HG03378 (cell line): Measurements from ENCODE around the gene KCNH5.
"Not testable (repeated sequence)": the region's sequence is repeated elsewhere in the genome, so short reads cannot be mapped to it uniquely, and the experiment has no call there.

Experiments used
- ATAC-seq: cut with Tn5 transposase; IDR thresholded peaks from one replicate; pipeline ENCODE4 v1.9.1; 2021; ENCODE audit warnings: mild to moderate bottlenecking, moderate library complexity; ENCODE audit not compliant: unreplicated experiment

KCNH5 gene

GRCh38 chr14:62894736-62895135 is 150.5 kb downstream of the KCNH5 start:
- no peak for ATAC-seq

DNA sequence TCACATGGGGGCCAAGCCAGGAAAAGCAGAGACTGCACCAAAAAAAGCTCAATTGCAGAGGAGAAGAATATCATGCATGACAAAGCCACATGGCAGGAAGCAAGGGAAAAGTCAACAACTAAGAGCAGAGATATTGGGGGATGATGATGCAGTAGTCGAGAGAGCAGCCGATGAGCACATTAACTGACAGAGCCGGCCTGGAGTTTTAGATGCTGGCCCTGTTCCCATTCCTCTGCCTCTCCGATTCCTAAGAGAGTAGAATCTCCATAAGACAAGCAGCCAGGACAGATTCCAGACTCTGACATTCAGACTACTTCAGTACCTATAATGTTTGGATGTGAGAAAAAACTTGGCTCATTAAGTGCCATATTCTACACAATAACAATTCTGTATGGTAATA is 155.9 kb downstream of the KCNH5 start:
- ATAC-seq: no peak

- ATAC-seq: no peak
Measured at GRCh38 chr14:62886461-62886860, 158.8 kb downstream of the KCNH5 start.

DNA sequence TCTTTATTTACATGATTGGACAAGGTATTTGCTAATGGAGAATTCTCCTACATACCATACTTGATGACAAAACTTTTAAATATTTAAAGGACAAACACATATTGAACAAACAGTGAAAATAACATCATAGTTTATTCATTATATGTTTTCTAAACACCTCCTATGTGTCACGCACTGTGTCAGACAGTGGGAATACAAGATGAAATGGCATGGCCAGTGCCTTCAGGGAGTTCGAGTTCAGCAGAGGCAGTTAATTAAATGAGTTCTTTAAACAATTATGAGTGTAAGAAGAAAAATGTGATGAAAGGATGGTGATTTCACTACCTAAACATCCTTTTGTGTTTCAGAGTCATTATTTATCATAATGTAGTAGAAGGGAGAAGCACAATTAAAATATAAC is 159.8 kb downstream of the KCNH5 start:
- no peak for ATAC-seq

DNA sequence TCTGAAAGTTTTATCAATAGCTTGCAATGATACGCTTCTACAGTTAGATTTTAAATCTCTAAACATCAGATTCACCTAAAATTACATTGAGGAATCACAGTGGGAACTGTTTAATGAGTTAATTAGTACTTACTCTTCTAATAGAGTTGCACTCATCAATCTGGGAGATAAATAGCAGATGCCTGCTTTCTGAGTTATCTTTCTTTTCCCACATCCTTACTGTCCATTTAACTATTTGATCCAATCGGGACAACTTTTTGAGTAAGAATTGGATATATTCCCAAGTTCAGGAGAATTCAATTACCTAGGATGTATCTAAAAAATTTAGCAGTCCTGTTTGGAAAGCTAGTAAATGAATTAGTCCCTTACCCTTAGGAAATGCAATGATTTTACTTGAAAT is 162.3 kb downstream of the KCNH5 start:
- ATAC-seq: no peak

DNA sequence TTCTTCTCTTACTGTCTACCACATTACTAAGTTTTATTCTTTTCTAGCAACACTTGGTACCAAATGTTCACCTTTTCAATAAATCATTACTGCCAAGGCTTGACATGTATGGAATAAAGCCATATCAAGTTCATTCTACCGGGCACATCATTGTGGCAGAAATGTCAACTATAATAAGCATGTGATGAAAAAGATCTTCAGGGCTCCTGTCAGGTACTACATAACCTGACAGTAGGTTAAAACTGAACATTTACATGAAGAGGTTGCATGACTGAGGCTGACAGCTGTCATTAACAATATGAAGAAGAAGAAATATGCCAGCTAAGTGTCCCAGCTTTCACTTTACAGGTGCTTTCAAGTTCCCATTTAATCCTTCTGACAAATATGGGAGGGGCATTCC is 178.9 kb downstream of the KCNH5 start:
- no peak for ATAC-seq

DNA sequence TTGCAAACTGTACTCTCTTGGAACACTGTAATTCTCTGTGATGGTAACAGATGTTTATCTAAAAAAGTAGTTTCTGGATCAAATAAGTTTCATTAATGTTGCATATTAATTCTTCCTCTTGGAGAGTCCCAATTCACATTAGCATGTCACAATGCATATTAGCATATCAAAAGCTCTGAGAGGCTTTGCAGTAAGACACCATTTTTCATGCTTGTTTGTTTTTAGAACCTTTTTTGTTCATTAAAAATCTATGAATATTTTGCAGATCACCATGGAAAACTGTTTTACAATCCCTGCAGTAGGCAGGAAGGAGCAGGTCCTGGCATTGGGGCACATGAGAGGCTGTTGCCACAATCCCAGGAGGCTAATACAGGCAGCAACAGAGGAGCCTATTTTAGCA is 180.7 kb downstream of the KCNH5 start:
- no peak for ATAC-seq

DNA sequence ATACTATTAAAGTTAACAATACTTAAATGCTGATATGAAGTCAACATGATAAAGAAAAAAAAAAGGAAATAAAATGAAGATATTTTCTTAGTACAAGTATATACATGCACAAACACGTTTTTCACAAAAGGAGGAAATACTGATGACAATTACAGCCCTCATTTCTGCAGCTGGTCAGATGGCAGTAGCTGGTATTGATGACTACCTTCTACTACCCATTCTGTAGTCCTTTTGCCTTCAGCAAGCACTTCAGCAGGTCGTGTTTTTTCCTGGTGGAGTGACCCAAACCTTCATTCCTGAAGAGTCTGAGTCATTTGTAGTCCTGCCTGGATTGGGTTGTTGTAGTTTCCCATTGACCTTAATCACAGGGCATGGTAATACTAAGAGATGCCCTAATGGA is 187.2 kb downstream of the KCNH5 start:
- not testable (repeated sequence) for ATAC-seq

- ATAC-seq: no peak
Measured at GRCh38 chr14:62854951-62855350, 190.3 kb downstream of the KCNH5 start.

DNA sequence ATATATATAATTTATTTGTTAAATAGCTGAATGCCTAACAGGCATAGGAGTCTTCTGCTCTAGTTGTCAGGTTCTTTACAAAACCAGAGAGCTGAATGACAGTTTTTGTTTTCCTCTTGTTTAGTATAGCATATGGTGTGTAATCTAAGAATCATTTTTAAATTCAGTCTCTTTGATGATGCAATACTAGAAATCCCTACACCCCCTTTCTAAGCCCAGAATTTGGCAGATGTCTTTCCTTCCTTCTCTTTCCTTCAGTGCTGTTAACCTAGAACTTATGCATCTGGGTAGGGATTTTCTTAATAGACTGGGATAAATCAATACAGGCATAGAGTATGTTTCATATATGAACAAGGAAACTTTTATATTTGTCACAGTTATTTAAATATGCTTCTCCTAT is 198.1 kb downstream of the KCNH5 start:
- no peak for ATAC-seq

GRCh38 chr14:62844546-62844945 is 200.7 kb downstream of the KCNH5 start:
- no peak for ATAC-seq

DNA sequence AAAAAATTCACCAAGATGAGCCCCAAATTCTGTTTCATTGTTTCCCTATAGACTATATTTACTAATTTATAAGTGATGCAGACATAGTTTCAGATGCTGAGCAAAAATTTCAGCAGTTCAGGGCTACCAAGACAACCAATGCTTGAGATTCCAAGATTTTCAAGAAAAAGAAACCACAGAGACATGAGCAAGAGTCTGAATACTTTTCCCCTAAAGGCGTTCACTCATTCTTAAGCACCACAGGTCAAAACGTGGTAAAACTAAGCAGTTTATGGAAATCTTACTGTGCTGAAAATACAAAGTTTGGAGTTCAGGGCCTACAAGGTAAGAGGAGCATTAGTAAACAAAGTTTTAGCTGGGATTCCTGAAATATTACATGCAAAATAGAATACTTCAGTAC is 221.2 kb downstream of the KCNH5 start:
- ATAC-seq: no peak

DNA sequence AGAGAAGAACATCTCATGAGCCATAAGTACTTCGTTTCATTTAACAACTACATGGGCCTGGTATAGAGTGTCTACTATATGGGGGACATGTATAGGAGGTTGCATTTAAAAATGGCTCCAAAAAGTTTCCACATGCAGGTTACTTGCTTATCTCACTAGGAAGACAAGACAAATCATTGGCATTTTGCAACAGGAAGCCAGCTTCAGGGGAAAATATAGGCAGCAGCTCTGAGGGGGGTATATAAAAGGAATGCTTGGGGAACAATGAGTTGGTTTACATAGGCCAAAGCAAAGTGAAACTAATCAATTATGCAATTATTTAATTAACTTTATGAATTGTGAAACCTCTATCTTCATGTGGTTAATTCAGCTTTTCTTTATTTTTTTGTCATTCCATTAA is 225.3 kb downstream of the KCNH5 start:
- ATAC-seq: no peak

DNA sequence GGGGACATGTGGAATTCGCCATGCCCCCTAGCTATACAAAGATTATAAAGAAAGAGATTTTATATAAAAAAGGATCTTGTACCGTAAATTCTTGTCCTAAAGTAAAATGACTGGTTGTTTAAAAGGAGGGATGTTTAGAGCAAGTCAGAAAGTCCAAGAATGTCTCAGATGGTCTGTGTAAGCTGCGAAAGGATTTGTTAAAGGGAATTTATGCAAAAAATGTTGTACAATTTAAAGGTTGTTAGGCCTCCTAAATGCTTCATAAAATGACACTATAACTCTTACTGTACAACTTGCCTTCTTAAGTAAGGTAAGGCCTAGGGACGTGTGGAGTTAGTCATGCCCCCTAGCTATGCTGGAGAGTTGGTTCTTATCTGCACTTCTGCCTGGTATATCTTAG is 237.6 kb downstream of the KCNH5 start:
- ATAC-seq: no peak

GRCh38 chr14:62800577-62800976 is 244.7 kb downstream of the KCNH5 start:
- ATAC-seq: no peak

DNA sequence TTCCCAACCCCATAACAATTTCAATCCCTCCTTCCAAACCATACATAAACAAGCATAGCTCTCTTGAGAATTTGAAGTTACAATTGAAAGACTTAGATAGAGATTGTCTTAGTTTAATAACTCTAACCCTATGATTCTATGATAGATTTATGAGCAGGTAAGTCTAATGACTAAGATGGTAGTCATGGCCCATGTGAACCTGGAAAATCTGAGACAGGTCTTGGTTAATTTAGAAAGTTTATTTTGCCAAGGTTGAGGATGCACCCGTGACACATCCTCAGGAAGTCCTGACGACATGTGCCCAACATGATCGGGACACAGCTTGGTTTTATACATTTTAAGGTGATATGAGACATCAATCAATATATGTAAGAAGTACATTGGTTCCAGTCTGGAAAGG is 248.8 kb downstream of the KCNH5 start:
- no peak for ATAC-seq

DNA sequence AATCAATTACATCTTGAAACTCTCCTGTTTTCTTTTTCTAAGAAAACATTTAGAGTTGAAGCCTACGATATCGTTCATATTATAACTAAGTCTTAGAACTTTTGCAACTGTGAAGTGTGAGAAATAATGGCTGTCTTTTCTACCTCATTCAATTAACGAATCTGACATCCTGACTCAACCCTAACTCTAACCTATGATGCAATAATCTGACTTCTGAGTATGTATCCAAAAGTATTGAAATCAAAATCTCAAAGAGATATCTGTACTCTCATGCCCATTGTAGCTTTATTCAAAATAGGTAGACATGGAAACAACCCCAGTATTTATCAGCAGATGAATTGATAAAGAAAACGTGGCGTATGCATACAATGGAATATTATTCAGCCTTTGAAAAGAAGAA is 252.7 kb downstream of the KCNH5 start:
- no peak for ATAC-seq

GRCh38 chr14:62781328-62781727 is 263.9 kb downstream of the KCNH5 start:
- not testable (repeated sequence) for ATAC-seq

DNA sequence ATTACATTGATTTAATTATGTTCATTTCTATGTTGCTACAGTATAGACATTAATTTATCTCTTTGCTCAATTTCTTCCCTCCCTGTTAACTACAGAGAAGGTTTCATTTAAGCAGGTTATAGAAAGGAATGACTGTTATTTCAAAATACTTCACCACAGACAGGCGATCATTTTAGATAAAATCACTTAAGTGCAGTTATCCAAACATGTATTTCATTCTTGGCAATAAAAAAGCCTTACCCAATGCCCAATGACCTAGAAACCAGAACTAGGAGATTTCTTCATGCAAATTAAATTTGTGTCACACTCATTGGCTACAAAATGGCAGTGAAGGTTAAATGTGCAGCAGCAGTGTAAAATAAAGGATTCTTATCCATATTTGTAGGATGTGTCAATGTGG is 266.4 kb downstream of the KCNH5 start:
- ATAC-seq: no peak

DNA sequence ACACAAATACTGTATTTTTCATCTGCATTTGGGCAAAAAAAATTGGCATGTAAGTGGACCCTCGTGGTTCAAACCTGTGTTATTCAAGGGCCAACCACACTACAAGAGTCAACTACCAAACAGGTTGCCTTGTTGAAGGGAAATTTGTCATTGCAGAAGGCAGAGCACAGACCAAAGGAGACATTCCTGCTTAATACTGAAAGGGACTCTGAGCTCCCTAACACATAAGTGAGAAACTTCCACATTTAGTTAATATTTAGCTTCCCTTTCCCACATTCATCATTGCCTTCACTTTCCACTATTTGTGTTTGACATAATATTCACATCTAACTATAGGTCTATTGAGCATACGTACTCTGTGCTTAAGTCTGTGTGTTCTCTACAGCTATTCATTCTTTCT is 266.9 kb downstream of the KCNH5 start:
- no peak for ATAC-seq

- ATAC-seq: no peak
Measured at GRCh38 chr14:62777510-62777909, 267.7 kb downstream of the KCNH5 start.

- ATAC-seq: no peak
Measured at GRCh38 chr14:62776300-62776699, 269.0 kb downstream of the KCNH5 start.

- ATAC-seq: no peak
Measured at GRCh38 chr14:62768753-62769152, 276.5 kb downstream of the KCNH5 start.

DNA sequence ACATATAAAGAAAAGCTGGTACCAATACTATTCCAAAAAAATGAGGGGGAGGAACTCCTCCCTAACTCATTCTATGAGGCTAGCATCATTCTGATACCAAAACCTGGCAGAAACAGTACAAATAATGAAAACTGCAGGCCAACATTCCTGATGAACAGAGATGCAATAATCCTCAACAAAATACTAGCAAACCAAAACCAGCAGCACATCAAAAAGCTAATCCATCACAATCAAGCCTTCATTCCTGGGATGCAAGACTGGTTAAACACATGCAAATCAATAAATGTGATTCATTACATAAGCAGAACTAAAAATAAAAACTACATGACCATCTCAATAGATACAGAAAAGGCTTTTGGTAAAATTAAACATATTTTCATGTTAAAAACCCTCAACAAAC is 281.3 kb downstream of the KCNH5 start:
- ATAC-seq: no peak
